GM12878 (cell line): ENCODE results near the gene TRIM8. TPM values are rescaled to one million over a fixed set of nuclear protein-coding genes. Genes with fewer than 3 reads are reported as not detected.

Experiments
- ATAC-seq: fragments of 200-7000 bp; cut with Tn5 transposase; 3 replicates; pipeline ENCODE4 v1.9.1; 2020; ENCODE audit warnings: mild to moderate bottlenecking, moderate library complexity
- BruUV-seq: library from RNA; stranded (reverse); fragments of 400-500 nt; replicated peaks from 2 replicates; lab custom pipeline; 2021; lab: Mats Ljungman, UMichigan
- CTCF ChIA-PET: fragments of 300-600 bp; sonication (Branson Sonifier 250); formaldehyde crosslinking; extraction: SDS; loops from one replicate; lab custom pipeline; 2021; ENCODE audit warnings: inconsistent platforms; lab: Yijun Ruan, JAX
- POLR2A ChIA-PET: fragments of 350-600 bp; formaldehyde crosslinking; extraction: SDS; loops from one replicate; lab custom pipeline; 2021; ENCODE audit warnings: inconsistent platforms; lab: Charles Lee
- RAD21 ChIA-PET: fragments of 300-600 bp; sonication (Branson Sonifier 250); formaldehyde crosslinking; loops from one replicate; lab custom pipeline; 2023; ENCODE audit warnings: antibody characterized with exemption; ENCODE audit not compliant: unreplicated experiment; lab: Charles Lee
- SMC1A ChIA-PET: fragments of 300-600 bp; sonication (Branson Sonifier 250); formaldehyde crosslinking; loops from one replicate; lab custom pipeline; 2023; ENCODE audit not compliant: unreplicated experiment, uncharacterized antibody; lab: Charles Lee
- DNase-seq: peaks from one replicate; pipeline ENCODE4 v3.0.0-alpha.2; 2011; ENCODE audit warnings: low read depth, low spot score
- FAIRE-seq: peaks from 3 replicates; lab custom pipeline; 2011; peaks lifted over from hg19 to GRCh38; lab: Jason Lieb, UNC
- H2AFZ ChIP-seq: 2 replicates; pipeline ENCODE4 v1.6.0; 2011; ENCODE audit warnings: low read depth, low read length, control low read depth; ENCODE audit not compliant: control insufficient read depth
- H3K27ac ChIP-seq: 2 replicates; pipeline ENCODE4 v1.5.1; 2011; ENCODE audit warnings: control low read depth; ENCODE audit not compliant: control insufficient read depth, insufficient read depth
- H3K27me3 ChIP-seq, 2 experiments: replicated peaks in 1 of 2; 2 replicates each; pipeline versions ENCODE4 v1.6.0 to v1.6.1; 2011; ENCODE audit warnings: low read length in 1 of 2; ENCODE audit not compliant: control insufficient read depth in 2 of 2, insufficient read depth in 2 of 2
- H3K36me3 ChIP-seq, 2 experiments: 2 replicates each; pipeline ENCODE4 v1.5.1; 2011; ENCODE audit warnings: low read length in 1 of 2; ENCODE audit not compliant: control insufficient read depth in 2 of 2, insufficient read depth in 2 of 2
- H3K4me1 ChIP-seq: 2 replicates; pipeline ENCODE4 v1.6.1; 2011; ENCODE audit warnings: mild to moderate bottlenecking, low read length, moderate library complexity, mixed read lengths; ENCODE audit not compliant: control insufficient read depth, insufficient read depth
- H3K4me2 ChIP-seq: 2 replicates; pipeline ENCODE4 v1.6.0; 2011; ENCODE audit warnings: control low read depth; ENCODE audit not compliant: control insufficient read depth, insufficient read depth
- H3K4me3 ChIP-seq: fragments of 200-600 bp; sonication (generic); 2 replicates; pipeline ENCODE4 v1.5.1; 2016
- H3K79me2 ChIP-seq: 2 replicates; pipeline ENCODE4 v1.6.0; 2011; ENCODE audit warnings: low read length; ENCODE audit not compliant: control insufficient read depth, insufficient read depth
- H3K9ac ChIP-seq: 2 replicates; pipeline ENCODE4 v1.8.0; 2011; ENCODE audit warnings: low read length, control low read depth, mixed read lengths; ENCODE audit not compliant: control insufficient read depth, insufficient read depth
- H3K9me3 ChIP-seq: replicated peaks from 3 replicates; pipeline ENCODE4 v1.5.1; 2011; ENCODE audit warnings: mild to moderate bottlenecking, low read length; ENCODE audit not compliant: control insufficient read depth, insufficient read depth
- H4K20me1 ChIP-seq: 2 replicates; pipeline ENCODE4 v1.6.0; 2011; ENCODE audit not compliant: control insufficient read depth, insufficient read depth
- IKZF2 ChIP-seq, 2 experiments: fragments of 450-650 bp; IDR thresholded peaks; 2 replicates each; pipeline ENCODE4 v1.6.1; 2017; ENCODE audit warnings: mild to moderate bottlenecking in 2 of 2, moderate library complexity in 2 of 2
- MEF2A ChIP-seq: IDR thresholded peaks from 2 replicates; pipeline ENCODE4 v1.6.1; 2011; ENCODE audit warnings: low read depth, mild to moderate bottlenecking, low read length, moderate library complexity; ENCODE audit not compliant: insufficient read depth
- MXI1 ChIP-seq: fragments of 150-350 bp; IDR thresholded peaks from 2 replicates; pipeline ENCODE4 v1.6.1; 2011; ENCODE audit warnings: low read depth, mild to moderate bottlenecking, inconsistent platforms, low read length, improper control_type of control experiment
- NBN ChIP-seq: fragments of 450-650 bp; IDR thresholded peaks from 2 replicates; pipeline ENCODE4 v1.6.1; 2016
- RB1 ChIP-seq: fragments of 450-650 bp; formaldehyde crosslinking; IDR thresholded peaks from 2 replicates; pipeline ENCODE4 v1.6.1; 2017; ENCODE audit warnings: mild to moderate bottlenecking, borderline replicate concordance
- SMAD1 ChIP-seq: fragments of 450-650 bp; IDR thresholded peaks from 2 replicates; pipeline ENCODE4 v1.6.1; 2018; ENCODE audit warnings: mild to moderate bottlenecking, low read depth; ENCODE audit not compliant: partially characterized antibody
- TARDBP ChIP-seq: IDR thresholded peaks from 2 replicates; pipeline ENCODE4 v1.6.1; 2016; ENCODE audit warnings: borderline replicate concordance
- ZNF622 ChIP-seq: fragments of 450-650 bp; IDR thresholded peaks from 2 replicates; pipeline ENCODE4 v1.6.1; 2017; ENCODE audit warnings: mild to moderate bottlenecking, inconsistent platforms
- WGBS: methylation state at CpG from one replicate; pipeline ENCODE4 v1.1.6; 2016; ENCODE audit warnings: low lambda C conversion rate; ENCODE audit not compliant: insufficient replicate concordance, insufficient coverage; ENCODE audit errors: missing lambda C conversion rate; 5-methylcytosine and 5-hydroxymethylcytosine counted together
- in situ Hi-C: fragments of 300-500 bp; cut with MboI; formaldehyde crosslinking; loops from 9 replicates; pipeline ENCODE4 v1.14.3; 2018; ENCODE audit warnings: mixed read lengths
- intact Hi-C: fragments of 100-400 bp; cut with micrococcal nuclease; formaldehyde crosslinking; loops from one replicate; pipeline ENCODE4 v1.14.2; 2022; ENCODE audit not compliant: unreplicated experiment
- polyA plus RNA-seq, 11 experiments: library from polyadenylated mRNA; depleted of rRNA in 4 of 11; unstranded in 6 of 11; stranded (reverse) in 5 of 11; fragments of >200 nt; fragmentation: Nextera tagmentation in 4 of 11; fragmentation: Illumina TruSeq in 1 of 11; extraction: Ambion mirVana in 4 of 11; extraction: Trizol in 1 of 11; gene quantifications; 1 replicate in 1 of 11; 2 replicates in 10 of 11; pipeline versions ENCODE4 v1.2.1 to v1.2.3, GENCODE V29; 2011 to 2016; ENCODE audit warnings: inconsistent platforms in 2 of 11, missing spikeins in 2 of 11, low read depth in 1 of 11
- total RNA-seq, 4 experiments: library from RNA; depleted of rRNA in 3 of 4; stranded (reverse); fragments of >200 nt in 3 of 4; fragmentation: Illumina TruSeq in 1 of 4; extraction: Trizol in 1 of 4; gene quantifications; 2 replicates each; pipeline versions ENCODE4 v1.2.1 to v1.2.3, GENCODE V29; 2013 to 2021
- TF ChIP-seq, protein P1 (sequence below): fragments of 450-650 bp; IDR thresholded peaks from 2 replicates; pipeline ENCODE4 v1.6.1; 2018; ENCODE audit warnings: mild to moderate bottlenecking, low read depth, moderate library complexity; ENCODE audit not compliant: partially characterized antibody

The TRIM8 gene
- total and polyA plus RNA-seq, 10 of the 15 experiments (the other 5 are each of a cell fraction or from before 2014, with no cell fraction given): 7.9 to 53.2 (median 24.6) TPM

DNA sequence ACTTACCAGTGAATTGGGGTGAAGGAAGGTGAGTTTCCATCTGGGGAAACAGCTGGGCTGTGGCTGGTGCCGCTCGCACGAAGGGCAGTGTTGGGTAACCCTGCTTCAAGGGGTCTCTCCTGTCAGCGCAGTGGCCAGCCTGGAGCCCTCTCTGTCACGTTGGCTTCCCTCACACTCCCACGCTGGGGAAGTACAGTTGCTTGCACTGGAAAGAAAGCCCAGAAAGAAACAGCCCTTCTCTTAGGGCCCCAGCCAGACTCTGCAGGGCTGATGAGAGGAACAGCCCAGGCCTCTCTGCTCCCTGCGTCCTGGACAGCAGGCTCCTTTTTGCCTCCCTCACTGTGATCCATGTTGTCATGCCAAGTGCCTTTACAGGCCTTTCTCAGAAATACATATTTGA is 40.3 kb upstream of the TRIM8 start (continued):
- TF ChIP-seq, protein P1, sequence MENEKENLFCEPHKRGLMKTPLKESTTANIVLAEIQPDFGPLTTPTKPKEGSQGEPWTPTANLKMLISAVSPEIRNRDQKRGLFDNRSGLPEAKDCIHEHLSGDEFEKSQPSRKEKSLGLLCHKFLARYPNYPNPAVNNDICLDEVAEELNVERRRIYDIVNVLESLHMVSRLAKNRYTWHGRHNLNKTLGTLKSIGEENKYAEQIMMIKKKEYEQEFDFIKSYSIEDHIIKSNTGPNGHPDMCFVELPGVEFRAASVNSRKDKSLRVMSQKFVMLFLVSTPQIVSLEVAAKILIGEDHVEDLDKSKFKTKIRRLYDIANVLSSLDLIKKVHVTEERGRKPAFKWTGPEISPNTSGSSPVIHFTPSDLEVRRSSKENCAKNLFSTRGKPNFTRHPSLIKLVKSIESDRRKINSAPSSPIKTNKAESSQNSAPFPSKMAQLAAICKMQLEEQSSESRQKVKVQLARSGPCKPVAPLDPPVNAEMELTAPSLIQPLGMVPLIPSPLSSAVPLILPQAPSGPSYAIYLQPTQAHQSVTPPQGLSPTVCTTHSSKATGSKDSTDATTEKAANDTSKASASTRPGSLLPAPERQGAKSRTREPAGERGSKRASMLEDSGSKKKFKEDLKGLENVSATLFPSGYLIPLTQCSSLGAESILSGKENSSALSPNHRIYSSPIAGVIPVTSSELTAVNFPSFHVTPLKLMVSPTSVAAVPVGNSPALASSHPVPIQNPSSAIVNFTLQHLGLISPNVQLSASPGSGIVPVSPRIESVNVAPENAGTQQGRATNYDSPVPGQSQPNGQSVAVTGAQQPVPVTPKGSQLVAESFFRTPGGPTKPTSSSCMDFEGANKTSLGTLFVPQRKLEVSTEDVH: no peak
- TF ChIP-seq RB1 (no peak), MEF2A (no peak), ZNF622 (no peak), SMAD1 (no peak), NBN (no peak), TARDBP (no peak)

DNA sequence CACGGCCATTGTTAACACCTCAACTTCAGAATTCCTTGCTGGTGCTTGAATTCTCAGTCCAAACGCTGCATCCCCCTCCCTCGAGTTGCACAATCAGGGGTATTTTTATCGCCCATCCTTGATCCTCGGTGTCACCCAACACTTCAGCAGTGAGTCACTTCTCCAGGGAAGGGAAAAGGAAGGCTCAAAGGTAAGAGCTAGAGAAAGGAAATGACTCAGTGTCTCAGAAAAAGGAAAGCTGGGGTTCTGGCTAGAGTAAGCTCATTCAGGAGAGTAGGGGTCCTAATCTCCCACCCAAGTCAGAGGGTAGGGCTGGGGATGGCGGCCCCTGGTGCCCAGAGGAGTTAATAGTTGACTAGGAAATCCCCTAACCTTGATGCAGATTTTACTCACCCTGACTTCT is 39.8 kb upstream of the TRIM8 start:
- DNase-seq (no peak), FAIRE-seq (no peak), ATAC-seq (peak; percentile 62)
- no TSS peak for BruUV-seq
- in situ Hi-C loops: no loop called here
- Histone ChIP-seq H3K4me1 (peaks cover 6% of the 10 kb centered on the region), H3K4me2 (no peak overlapping the region), H3K27ac (no peak overlapping the region), H3K9ac (no peak overlapping the region), H3K79me2 (no peaks in the 10 kb centered on the region), H3K4me3 (no peak overlapping the region), H3K9me3 (no peaks in the 10 kb centered on the region), H4K20me1 (no peaks in the 10 kb centered on the region), H3K36me3 (no peaks in the 10 kb centered on the region; a peak in 2 of 4 replicates), H3K27me3 (no peaks in the 10 kb centered on the region), H2AFZ (no peak overlapping the region)
- POLR2A ChIA-PET: interaction anchor here (0.5 to 2.0 kb wide), 5 partner anchors 11 to 466 kb away, joined by 4 to 13 read pairs (median 8); partner anchors contain the start of gene ARL3
- 0 out of 4 replicates have a peak, but pooled peaks have one; percentile 3 to 17 for TF ChIP-seq IKZF2 (IDR thresholded peaks at IDR 0.05)
- TF ChIP-seq MXI1: no peak
- intact Hi-C loops: no loop called here
- SMC1A ChIA-PET: interaction anchor here (1.0 to 1.4 kb wide), 2 partner anchors 71 to 75 kb away, joined by 3 to 4 read pairs; no protein-coding TSS in a partner anchor
- WGBS: 37% methylated on average over 6 of the region's 6 CpGs
- CTCF ChIA-PET: interaction anchor here (0.6 to 1.7 kb wide), 4 partner anchors 9 to 139 kb away, joined by 3 to 13 read pairs (median 4); partner anchors contain the start of genes SUFU and WBP1L
- RAD21 ChIA-PET: interaction anchor here (0.5 to 1.4 kb wide), 4 partner anchors 15 to 57 kb away, joined by 3 to 5 read pairs (median 4); no protein-coding TSS in a partner anchor
